ENCODE measurements around the gene DOK6. TPM values are rescaled to one million over a fixed set of nuclear protein-coding genes. Genes with fewer than 3 reads are reported as not detected.

Gene DOK6
- total RNA-seq, 1 experiment from 2014 or later = not detected

DNA sequence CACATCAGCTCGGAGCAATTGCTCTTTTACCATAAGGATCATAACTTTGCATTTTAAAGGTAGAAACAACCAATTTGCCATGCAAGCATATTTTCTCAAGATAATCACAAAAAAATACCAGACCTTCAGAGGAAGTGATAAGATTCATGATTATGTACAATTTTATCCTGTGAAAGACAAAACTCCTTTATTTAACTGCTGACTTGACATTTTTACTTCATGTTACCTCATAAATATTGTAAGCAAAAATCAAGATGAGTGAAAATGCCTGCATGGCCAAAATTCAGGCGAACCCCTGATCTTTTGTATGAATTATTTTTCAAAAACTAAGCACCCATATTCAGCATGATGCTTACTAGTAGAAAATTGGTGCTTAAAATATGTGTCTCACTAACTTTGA is 300.6 kb downstream of the DOK6 start:
- no peaks in the 10 kb centered on the region for H3K9me2 ChIP-seq (replicated peaks; ENCODE audit: low read length)
- BruUV-seq (replicated peaks) = no TSS peak
- no peaks in the 10 kb centered on the region for H3K9me3 ChIP-seq (ENCODE audit: low read length)
- no peaks in the 10 kb centered on the region for H3K27me3 ChIP-seq (ENCODE audit: low read length)
- DNase-seq (no peak), ATAC-seq (no peak)
- H3K79me2 ChIP-seq (ENCODE audit: low read length) = no peaks in the 10 kb centered on the region
- TF ChIP-seq EZH2 (IDR thresholded peaks at IDR 0.05; ENCODE audit: low read length, unreplicated experiment) = no peak
- no peak for TF ChIP-seq EZH2phosphoT487 (IDR thresholded peaks at IDR 0.05; ENCODE audit: borderline replicate concordance, low read length)
- TF ChIP-seq, protein P1, sequence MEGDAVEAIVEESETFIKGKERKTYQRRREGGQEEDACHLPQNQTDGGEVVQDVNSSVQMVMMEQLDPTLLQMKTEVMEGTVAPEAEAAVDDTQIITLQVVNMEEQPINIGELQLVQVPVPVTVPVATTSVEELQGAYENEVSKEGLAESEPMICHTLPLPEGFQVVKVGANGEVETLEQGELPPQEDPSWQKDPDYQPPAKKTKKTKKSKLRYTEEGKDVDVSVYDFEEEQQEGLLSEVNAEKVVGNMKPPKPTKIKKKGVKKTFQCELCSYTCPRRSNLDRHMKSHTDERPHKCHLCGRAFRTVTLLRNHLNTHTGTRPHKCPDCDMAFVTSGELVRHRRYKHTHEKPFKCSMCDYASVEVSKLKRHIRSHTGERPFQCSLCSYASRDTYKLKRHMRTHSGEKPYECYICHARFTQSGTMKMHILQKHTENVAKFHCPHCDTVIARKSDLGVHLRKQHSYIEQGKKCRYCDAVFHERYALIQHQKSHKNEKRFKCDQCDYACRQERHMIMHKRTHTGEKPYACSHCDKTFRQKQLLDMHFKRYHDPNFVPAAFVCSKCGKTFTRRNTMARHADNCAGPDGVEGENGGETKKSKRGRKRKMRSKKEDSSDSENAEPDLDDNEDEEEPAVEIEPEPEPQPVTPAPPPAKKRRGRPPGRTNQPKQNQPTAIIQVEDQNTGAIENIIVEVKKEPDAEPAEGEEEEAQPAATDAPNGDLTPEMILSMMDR (conservative IDR thresholded peaks at IDR 0.05; ENCODE audit: low read depth, low read length) = no peak
- no peak overlapping the region for H3K27ac ChIP-seq (ENCODE audit: low read length)
- H3K36me3 ChIP-seq (ENCODE audit: low read depth, low read length) = no peaks in the 10 kb centered on the region
- ChIA-PET CTCF (no interaction called here), POLR2A (ENCODE audit: unreplicated experiment) (no interaction called here)
- H3K4me2 ChIP-seq (ENCODE audit: low read length) = no peak overlapping the region
- H3F3A ChIP-seq (ENCODE audit: low read length, unreplicated experiment) = no peaks in the 10 kb centered on the region
- no peak overlapping the region for H2AFZ ChIP-seq (ENCODE audit: low read length)
- H3K9ac ChIP-seq (ENCODE audit: low read length) = no peak overlapping the region
- intact Hi-C loops (cut with micrococcal nuclease) = no loop called here
- no peaks in the 10 kb centered on the region for H3K4me1 ChIP-seq (ENCODE audit: insufficient read depth, low read length)
- no peak overlapping the region for H3K4me3 ChIP-seq (ENCODE audit: low read length)
- no peaks in the 10 kb centered on the region for H4K20me1 ChIP-seq (ENCODE audit: low read length)

- Histone ChIP-seq H3K27me3 (ENCODE audit: low read length) (no peaks in the 10 kb centered on the region), H3K4me1 (ENCODE audit: insufficient read depth, low read length) (no peaks in the 10 kb centered on the region), H3K9ac (ENCODE audit: low read length) (no peak overlapping the region), H3K4me2 (ENCODE audit: low read length) (no peak overlapping the region), H3F3A (ENCODE audit: low read length, unreplicated experiment) (no peaks in the 10 kb centered on the region), H2AFZ (ENCODE audit: low read length) (no peak overlapping the region), H4K20me1 (ENCODE audit: low read length) (no peaks in the 10 kb centered on the region), H3K9me3 (ENCODE audit: low read length) (no peaks in the 10 kb centered on the region), H3K4me3 (ENCODE audit: low read length) (no peak overlapping the region), H3K9me2 (replicated peaks; ENCODE audit: low read length) (no peaks in the 10 kb centered on the region), H3K79me2 (ENCODE audit: low read length) (no peaks in the 10 kb centered on the region), H3K27ac (ENCODE audit: low read length) (no peak overlapping the region), H3K36me3 (ENCODE audit: low read depth, low read length) (no peaks in the 10 kb centered on the region)
- intact Hi-C loops (cut with micrococcal nuclease) = no loop called here
- ChIA-PET POLR2A (ENCODE audit: unreplicated experiment) (no interaction called here), CTCF (no interaction called here)
- BruUV-seq (replicated peaks) = no TSS peak
- DNase-seq (no peak), ATAC-seq (no peak)
- TF ChIP-seq EZH2phosphoT487 (IDR thresholded peaks at IDR 0.05; ENCODE audit: borderline replicate concordance, low read length) (no peak), EZH2 (IDR thresholded peaks at IDR 0.05; ENCODE audit: low read length, unreplicated experiment) (no peak)
- TF ChIP-seq, protein P1 (conservative IDR thresholded peaks at IDR 0.05; ENCODE audit: low read depth, low read length) = no peak
Measured at GRCh38 chr18:69703461-69703860, 302.8 kb downstream of the DOK6 start.

DNA sequence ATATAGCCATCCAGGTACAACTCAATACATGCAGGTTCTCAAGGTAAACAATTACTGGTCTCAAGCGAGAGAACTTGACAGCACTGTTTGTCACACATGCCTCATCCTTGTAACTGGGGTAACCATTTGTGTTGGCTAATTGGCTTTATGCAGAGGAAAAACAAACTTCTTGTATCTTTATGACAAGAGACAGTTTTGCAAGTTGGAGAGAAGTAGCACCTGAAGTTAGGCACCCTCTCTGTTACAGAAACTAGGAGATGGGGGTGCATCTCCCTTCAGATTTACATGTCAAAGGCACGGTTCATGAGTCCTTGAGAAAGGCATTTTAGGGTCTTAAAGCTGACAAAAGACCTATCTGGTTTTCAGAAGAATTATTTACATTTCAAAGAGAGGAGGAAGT is 305.3 kb downstream of the DOK6 start:
- Histone ChIP-seq H3K4me1 (ENCODE audit: insufficient read depth, low read length) (no peaks in the 10 kb centered on the region), H3K9me3 (ENCODE audit: low read length) (no peaks in the 10 kb centered on the region), H3K9me2 (replicated peaks; ENCODE audit: low read length) (no peaks in the 10 kb centered on the region), H4K20me1 (ENCODE audit: low read length) (no peaks in the 10 kb centered on the region), H2AFZ (ENCODE audit: low read length) (no peak overlapping the region), H3K79me2 (ENCODE audit: low read length) (no peaks in the 10 kb centered on the region), H3K36me3 (ENCODE audit: low read depth, low read length) (no peaks in the 10 kb centered on the region), H3K27me3 (ENCODE audit: low read length) (no peaks in the 10 kb centered on the region), H3K4me2 (ENCODE audit: low read length) (no peak overlapping the region), H3K9ac (ENCODE audit: low read length) (no peak overlapping the region), H3K27ac (ENCODE audit: low read length) (no peak overlapping the region), H3K4me3 (ENCODE audit: low read length) (no peak overlapping the region), H3F3A (ENCODE audit: low read length, unreplicated experiment) (no peaks in the 10 kb centered on the region)
- ChIA-PET POLR2A (ENCODE audit: unreplicated experiment) (no interaction called here), CTCF (no interaction called here)
- DNase-seq = no peak
- TF ChIP-seq, protein P1 (conservative IDR thresholded peaks at IDR 0.05; ENCODE audit: low read depth, low read length) = no peak
- ATAC-seq = no peak
- no TSS peak for BruUV-seq (replicated peaks)
- intact Hi-C loops (cut with micrococcal nuclease) = no loop called here
